ENCODE data around the gene C17orf78. TPM values are rescaled to one million over a fixed set of nuclear protein-coding genes. Genes with fewer than 3 reads are reported as not detected.

Gene C17orf78
- total and polyA plus RNA-seq, 2 of the 13 experiments (the other 11 are each of a cell fraction or from before 2014, with no cell fraction given), result not detected

- TF ChIP-seq BCLAF1 (IDR thresholded peaks at IDR 0.05) (no peak), ZNF580 (CRISPR knock-in tag; IDR thresholded peaks at IDR 0.05; ENCODE audit: borderline replicate concordance, low read depth) (peak; percentile 84; the same call in 1 of the 2 replicates), ZNF556 (CRISPR knock-in tag; IDR thresholded peaks at IDR 0.05; ENCODE audit: borderline replicate concordance) (peak; percentile 45; the same call in 1 of the 2 replicates), GRHL1 (CRISPR knock-in tag; conservative IDR thresholded peaks at IDR 0.05) (no peak), TOPORS (CRISPR knock-in tag; IDR thresholded peaks at IDR 0.05) (no peak), ZNF205 (CRISPR knock-in tag; IDR thresholded peaks at IDR 0.05) (0 out of 2 replicates have a peak, but pooled peaks have one; percentile 45), ZNF775 (CRISPR knock-in tag; IDR thresholded peaks at IDR 0.05; ENCODE audit: borderline replicate concordance) (no peak), ISL2 (CRISPR knock-in tag; IDR thresholded peaks at IDR 0.05) (peak; percentile 31), ZFP37 (CRISPR knock-in tag; IDR thresholded peaks at IDR 0.05; ENCODE audit: borderline replicate concordance) (0 out of 2 replicates have a peak, but pooled peaks have one; percentile 20), ONECUT2 (CRISPR knock-in tag; IDR thresholded peaks at IDR 0.05) (no peak), MTF2 (CRISPR knock-in tag; IDR thresholded peaks at IDR 0.05; ENCODE audit: borderline replicate concordance) (no peak), MEIS2 (CRISPR knock-in tag; IDR thresholded peaks at IDR 0.05) (peak; percentile 51; the same call in 1 of the 2 replicates), TERF1 (CRISPR knock-in tag; IDR thresholded peaks at IDR 0.05) (no peak), UBTF (CRISPR knock-in tag; IDR thresholded peaks at IDR 0.05) (peak; percentile 74; the same call in 1 of the 2 replicates), CBX2 (IDR thresholded peaks at IDR 0.05; ENCODE audit: low read depth, low read length) (no peak), CBX2 (CRISPR knock-in tag; IDR thresholded peaks at IDR 0.05; ENCODE audit: low read depth) (no peak), NR2F1 (CRISPR knock-in tag; IDR thresholded peaks at IDR 0.05) (peak in 1 of 2 experiments; percentile 39; a peak in 1 of 4 replicates), GATAD2A (CRISPR knock-in tag; IDR thresholded peaks at IDR 0.05) (no peak)
- TF ChIP-seq, protein P1, sequence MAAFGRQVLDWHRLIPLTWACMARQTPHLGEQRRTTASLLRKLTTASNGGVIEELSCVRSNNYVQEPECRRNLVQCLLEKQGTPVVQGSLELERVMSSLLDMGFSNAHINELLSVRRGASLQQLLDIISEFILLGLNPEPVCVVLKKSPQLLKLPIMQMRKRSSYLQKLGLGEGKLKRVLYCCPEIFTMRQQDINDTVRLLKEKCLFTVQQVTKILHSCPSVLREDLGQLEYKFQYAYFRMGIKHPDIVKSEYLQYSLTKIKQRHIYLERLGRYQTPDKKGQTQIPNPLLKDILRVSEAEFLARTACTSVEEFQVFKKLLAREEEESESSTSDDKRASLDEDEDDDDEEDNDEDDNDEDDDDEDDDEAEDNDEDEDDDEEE (CRISPR knock-in tag; IDR thresholded peaks at IDR 0.05), result 0 out of 2 replicates have a peak, but pooled peaks have one; percentile 31
Measured at GRCh38 chr17:37406635-37407461, 31.1 kb downstream of the C17orf78 start, which contains the start of the genes ACACA and TADA2A (continued).
